Brain microvascular endothelial cell (primary cell): Measurements from ENCODE around the gene BCAR1.
"Not testable (repeated sequence)": the region's sequence is repeated elsewhere in the genome, so short reads cannot be mapped to it uniquely, and the experiment has no call there.

Source experiments
- DNase-seq: peaks from one replicate; pipeline ENCODE4 v3.0.0-alpha.2; 2020
- H3K27ac ChIP-seq: fragments of 250-450 bp; sonication (Bioruptor Pico); 2 replicates; pipeline ENCODE4 v1.5.1; 2020; ENCODE audit warnings: mild to moderate bottlenecking, moderate library complexity
- H3K27me3 ChIP-seq: fragments of 250-450 bp; sonication (Bioruptor Pico); replicated peaks from 2 replicates; pipeline ENCODE4 v1.5.1; 2020; ENCODE audit warnings: mild to moderate bottlenecking
- H3K36me3 ChIP-seq: fragments of 250-450 bp; sonication (Bioruptor Pico); replicated peaks from 2 replicates; pipeline ENCODE4 v1.5.1; 2020; ENCODE audit warnings: mild to moderate bottlenecking
- H3K4me3 ChIP-seq: 2 replicates; pipeline ENCODE4 v1.5.1; 2011; ENCODE audit warnings: low read depth, mild to moderate bottlenecking, control low read depth, low read length, moderate library complexity
- CTCF ChIP-seq: IDR thresholded peaks from 2 replicates; pipeline ENCODE4 v1.5.1; 2011; ENCODE audit warnings: low read depth, mild to moderate bottlenecking, moderate library complexity, low read length, control low read depth, inconsistent platforms; ENCODE audit errors: missing control alignments
- in situ Hi-C: cut with HindIII; loops from 2 replicates; pipeline ENCODE4 v1.10.0; 2017; ENCODE audit warnings: low sequenced_read_pairs, low pct_ligation_motif_present

The BCAR1 gene

GRCh38 chr16:75225678-75226515 is 25.5 kb downstream of the BCAR1 start:
- in situ Hi-C loops, result no loop called here
- no peak overlapping the region for H3K27ac ChIP-seq
- H3K27me3 ChIP-seq, result no peaks in the 10 kb centered on the region
- no peak overlapping the region for H3K4me3 ChIP-seq
- H3K36me3 ChIP-seq, result peaks cover 32% of the 10 kb centered on the region
- no peak for TF ChIP-seq CTCF
- no peak for DNase-seq

- in situ Hi-C loops, result no loop called here
- Histone ChIP-seq H3K27me3 (no peaks in the 10 kb centered on the region), H3K27ac (no peak overlapping the region), H3K4me3 (no peak overlapping the region), H3K36me3 (peaks cover 28% of the 10 kb centered on the region)
- DNase-seq, result no peak
- TF ChIP-seq CTCF, result no peak
These were observed 26.3 kb downstream of the BCAR1 start for GRCh38 chr16:75225092-75225491.

- in situ Hi-C loops, result no loop called here
- H3K27ac ChIP-seq, result no peak overlapping the region
- DNase-seq, result no peak
- TF ChIP-seq CTCF, result no peak
- H3K36me3 ChIP-seq, result peaks cover 22% of the 10 kb centered on the region
- H3K4me3 ChIP-seq, result no peak overlapping the region
- no peaks in the 10 kb centered on the region for H3K27me3 ChIP-seq
These were observed 26.9 kb downstream of the BCAR1 start for GRCh38 chr16:75224306-75225082.

GRCh38 chr16:75223129-75223528 is 28.3 kb downstream of the BCAR1 start:
- H3K27ac ChIP-seq, H3K27me3 ChIP-seq, in situ Hi-C loops, H3K36me3 ChIP-seq, H3K4me3 ChIP-seq, DNase-seq: not testable (repeated sequence)

- Histone ChIP-seq H3K36me3 (peaks cover under 1% of the 10 kb centered on the region), H3K27me3 (no peaks in the 10 kb centered on the region), H3K4me3 (no peak overlapping the region), H3K27ac (no peak overlapping the region)
- no peak for TF ChIP-seq CTCF
- no peak for DNase-seq
- in situ Hi-C loops, result no loop called here
These were observed 29.1 kb downstream of the BCAR1 start for GRCh38 chr16:75222271-75222783.

GRCh38 chr16:75219838-75220237 is 31.6 kb downstream of the BCAR1 start:
- no peak for TF ChIP-seq CTCF
- Histone ChIP-seq H3K27ac (no peak overlapping the region), H3K36me3 (no peaks in the 10 kb centered on the region), H3K4me3 (no peak overlapping the region), H3K27me3 (no peaks in the 10 kb centered on the region)
- no peak for DNase-seq
- in situ Hi-C loops, result no loop called here
